Sigmoid colon (tissue), 3 donors: ENCODE data around the gene ZSCAN30.

ENCODE experiments used
- CTCF ChIP-seq, 4 experiments: fragments of 450-650 bp in 3 of 4; fragments of 200-600 bp in 1 of 4; IDR thresholded peaks; one replicate each; pipeline ENCODE4 v1.5.1; 2016 to 2019; ENCODE audit warnings: antibody characterized with exemption in 4 of 4, mild to moderate bottlenecking in 3 of 4, moderate library complexity in 2 of 4
- POLR2A ChIP-seq, 2 donors: fragments of 450-650 bp; IDR thresholded peaks; one replicate each; pipeline ENCODE4 v1.6.1; 2016; ENCODE audit warnings: antibody characterized with exemption in 2 of 2, mild to moderate bottlenecking in 2 of 2, moderate library complexity in 2 of 2

- TF ChIP-seq POLR2A (IDR thresholded peaks at IDR 0.05) (no peak), CTCF (IDR thresholded peaks at IDR 0.05) (no peak)
These were observed 33.1 kb downstream of the ZSCAN30 start for GRCh38 chr18:35256947-35257346.
